ENCODE measurements around the gene LHFPL5. TPM values are rescaled to one million over a fixed set of nuclear protein-coding genes. Genes with fewer than 3 reads are reported as not detected.
A peak's percentile ranks its signal among the peaks of the same experiment; 100 is the strongest.

Gene LHFPL5
- total and polyA plus RNA-seq, 8 donors, result not detected

- ATAC-seq, result peak; percentile 61
These were observed 28.6 kb upstream of the LHFPL5 start, which contains the start of gene CLPSL2 for GRCh38 chr6:35776364-35777215. Gene CLPSL2 (plus strand): TSS chr6:35776598. CDS start chr6:35776619, 21 bp downstream.

GRCh38 chr6:35777356-35778102, 27.6 kb upstream of the LHFPL5 start:
- no peaks in the 10 kb centered on the region for H3K36me3 ChIP-seq
- intact Hi-C loops (cut with DNase I), result no loop called here
- DNase-seq, result no peak
- H3K27ac ChIP-seq, result no peak overlapping the region
- peaks cover 4 to 10% of the 10 kb centered on the region in 2 donors for H3K4me1 ChIP-seq
- no peaks in the 10 kb centered on the region for H3K9me3 ChIP-seq
- TF ChIP-seq CTCF (IDR thresholded peaks at IDR 0.05), result no peak
- no peak for ATAC-seq
- peaks cover 11 to 48% of the 10 kb centered on the region in 2 donors for H3K27me3 ChIP-seq
- no peak overlapping the region for H3K4me3 ChIP-seq

More at GRCh38 chr6:35776364-35777215, 28.6 kb upstream of the LHFPL5 start, which contains the start of gene CLPSL2:
- Histone ChIP-seq H3K27me3 (peaks cover 11 to 42% of the 10 kb centered on the region in 2 donors), H3K9me3 (no peaks in the 10 kb centered on the region), H3K4me3 (peak within 1 kb of the TSS; percentile 39 to 42), H3K4me1 (peaks cover 4 to 10% of the 10 kb centered on the region in 2 donors), H3K36me3 (no peaks in the 10 kb centered on the region), H3K27ac (no peak within 1 kb of the TSS)
- no peak for TF ChIP-seq CTCF (IDR thresholded peaks at IDR 0.05)
- intact Hi-C loops (cut with DNase I), result no loop called here
- peak in 2 of 4 donors; percentile 17 to 85 for DNase-seq

DNA sequence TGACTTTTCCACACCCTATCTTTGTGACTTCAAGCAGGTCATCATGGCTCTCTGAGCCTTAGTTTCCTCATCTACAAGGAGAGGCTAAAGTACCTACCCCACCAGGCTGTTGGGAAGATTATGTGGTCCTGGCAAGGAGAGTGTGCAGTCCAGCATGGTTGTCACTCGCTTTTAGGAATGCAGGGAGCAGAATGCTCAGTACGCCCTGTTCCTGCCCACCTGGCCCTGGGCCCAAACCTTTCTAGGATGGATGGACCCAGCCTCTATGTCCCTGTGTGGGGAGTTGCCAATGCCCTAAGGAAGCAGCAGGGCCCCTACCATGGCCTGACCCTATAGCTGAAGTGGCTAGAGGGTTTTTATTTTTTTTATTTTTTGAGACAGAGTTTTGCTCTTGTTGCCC, 26.7 kb upstream of the LHFPL5 start:
- no peak overlapping the region for H3K4me3 ChIP-seq
- H3K36me3 ChIP-seq, result no peaks in the 10 kb centered on the region
- intact Hi-C loops (cut with DNase I), result no loop called here
- ATAC-seq (no peak), DNase-seq (no peak)
- H3K27me3 ChIP-seq, result peaks cover 11 to 52% of the 10 kb centered on the region in 2 donors
- no peak overlapping the region for H3K27ac ChIP-seq
- H3K4me1 ChIP-seq, result peaks cover 4 to 10% of the 10 kb centered on the region in 2 donors
- TF ChIP-seq CTCF (IDR thresholded peaks at IDR 0.05), result no peak
- no peaks in the 10 kb centered on the region for H3K9me3 ChIP-seq

GRCh38 chr6:35780719-35781118, 24.4 kb upstream of the LHFPL5 start, which contains the start of gene CLPSL1:
Gene CLPSL1 (plus strand): TSS chr6:35781019. CDS start chr6:35781111, 92 bp downstream.
- no peak for TF ChIP-seq CTCF (IDR thresholded peaks at IDR 0.05)
- ATAC-seq (no peak), DNase-seq (no peak)
- Histone ChIP-seq H3K9me3 (no peaks in the 10 kb centered on the region), H3K27me3 (peaks cover 11 to 56% of the 10 kb centered on the region in 2 donors), H3K36me3 (no peaks in the 10 kb centered on the region), H3K4me1 (peaks cover 4 to 10% of the 10 kb centered on the region in 2 donors), H3K27ac (no peak within 1 kb of the TSS), H3K4me3 (no peak within 1 kb of the TSS)
- intact Hi-C loops (cut with DNase I), result no loop called here

GRCh38 chr6:35781290-35781689, 23.9 kb upstream of the LHFPL5 start:
- Histone ChIP-seq H3K9me3 (no peaks in the 10 kb centered on the region), H3K4me3 (no peak overlapping the region), H3K27ac (no peak overlapping the region), H3K27me3 (peaks cover 9 to 56% of the 10 kb centered on the region in 2 donors), H3K4me1 (peaks cover under 1 to 7% of the 10 kb centered on the region in 2 donors), H3K36me3 (no peaks in the 10 kb centered on the region)
- DNase-seq (no peak), ATAC-seq (no peak)
- intact Hi-C loops (cut with DNase I), result no loop called here
- TF ChIP-seq CTCF (IDR thresholded peaks at IDR 0.05), result no peak

All from left lung (tissue), 10 donors.